Tibial artery (tissue), 4 donors: ENCODE data around the gene GRIN3A.

ENCODE experiments used
- DNase-seq, 2 donors: peaks; one replicate each; pipeline ENCODE4 v3.0.0-alpha.2; 2019
- H3K27ac ChIP-seq, 2 donors: fragments of 200-600 bp; sonication (generic) in 1 of 2; 1 replicate in 1 of 2; 2 replicates in 1 of 2; pipeline ENCODE4 v1.5.1; 2018 to 2019; ENCODE audit warnings: mild to moderate bottlenecking in 1 of 2
- H3K27me3 ChIP-seq, 2 donors: fragments of 200-600 bp; sonication (generic) in 1 of 2; one replicate each; pipeline versions ENCODE4 v1.5.1 to v1.6.0; 2016 to 2019
- H3K36me3 ChIP-seq, 3 donors: fragments of 200-600 bp; sonication (generic) in 2 of 3; one replicate each; pipeline ENCODE4 v1.5.1; 2016 to 2019; ENCODE audit warnings: mild to moderate bottlenecking in 2 of 3
- H3K4me1 ChIP-seq, 4 donors: fragments of 200-600 bp; sonication (generic) in 2 of 4; 1 replicate in 3 of 4; 2 replicates in 1 of 4; pipeline ENCODE4 v1.5.1; 2016 to 2019
- H3K4me3 ChIP-seq, 2 donors: fragments of 200-600 bp; sonication (generic) in 1 of 2; 1 replicate in 1 of 2; 2 replicates in 1 of 2; pipeline ENCODE4 v1.5.1; 2018 to 2019; ENCODE audit warnings: mild to moderate bottlenecking in 2 of 2
- H3K9me3 ChIP-seq, 3 donors: fragments of 200-600 bp; sonication (generic) in 1 of 3; one replicate each; pipeline ENCODE4 v1.5.1; 2016 to 2019
- CTCF ChIP-seq, 2 experiments: fragments of 200-600 bp in 1 of 2; fragments of 450-650 bp in 1 of 2; IDR thresholded peaks; one replicate each; pipeline ENCODE4 v1.5.1; 2017 to 2019; ENCODE audit warnings: antibody characterized with exemption in 2 of 2, mild to moderate bottlenecking in 1 of 2, moderate library complexity in 1 of 2
- intact Hi-C: fragments of 100-400 bp; cut with DNase I; formaldehyde crosslinking; loops from one replicate; pipeline ENCODE4 v1.15.0; 2023; ENCODE audit warnings: low total_unique reads

GRIN3A gene

GRCh38 chr9:101587332-101588043 is 151.0 kb downstream of the GRIN3A start:
- no peak overlapping the region for H3K4me3 ChIP-seq
- intact Hi-C loops = no loop called here
- no peak for TF ChIP-seq CTCF (IDR thresholded peaks at IDR 0.05)
- no peak for DNase-seq
- no peak overlapping the region for H3K27ac ChIP-seq
- H3K27me3 ChIP-seq = no peaks in the 10 kb centered on the region
- no peaks in the 10 kb centered on the region for H3K36me3 ChIP-seq
- no peaks in the 10 kb centered on the region for H3K9me3 ChIP-seq
- no peaks in the 10 kb centered on the region for H3K4me1 ChIP-seq

- intact Hi-C loops = no loop called here
- TF ChIP-seq CTCF (IDR thresholded peaks at IDR 0.05) = no peak
- no peak overlapping the region for H3K27ac ChIP-seq
- H3K36me3 ChIP-seq = no peaks in the 10 kb centered on the region
- no peaks in the 10 kb centered on the region for H3K4me1 ChIP-seq
- H3K4me3 ChIP-seq = no peak overlapping the region
- H3K27me3 ChIP-seq = no peaks in the 10 kb centered on the region
- H3K9me3 ChIP-seq = no peaks in the 10 kb centered on the region
- DNase-seq = no peak
Observed at GRCh38 chr9:101586651-101587050, 151.8 kb downstream of the GRIN3A start.

GRCh38 chr9:101585740-101586139 is 152.7 kb downstream of the GRIN3A start:
- intact Hi-C loops = no loop called here
- no peaks in the 10 kb centered on the region for H3K9me3 ChIP-seq
- DNase-seq = no peak
- H3K36me3 ChIP-seq = no peaks in the 10 kb centered on the region
- H3K27me3 ChIP-seq = no peaks in the 10 kb centered on the region
- no peak for TF ChIP-seq CTCF (IDR thresholded peaks at IDR 0.05)
- no peak overlapping the region for H3K4me3 ChIP-seq
- no peaks in the 10 kb centered on the region for H3K4me1 ChIP-seq
- H3K27ac ChIP-seq = no peak overlapping the region

DNA sequence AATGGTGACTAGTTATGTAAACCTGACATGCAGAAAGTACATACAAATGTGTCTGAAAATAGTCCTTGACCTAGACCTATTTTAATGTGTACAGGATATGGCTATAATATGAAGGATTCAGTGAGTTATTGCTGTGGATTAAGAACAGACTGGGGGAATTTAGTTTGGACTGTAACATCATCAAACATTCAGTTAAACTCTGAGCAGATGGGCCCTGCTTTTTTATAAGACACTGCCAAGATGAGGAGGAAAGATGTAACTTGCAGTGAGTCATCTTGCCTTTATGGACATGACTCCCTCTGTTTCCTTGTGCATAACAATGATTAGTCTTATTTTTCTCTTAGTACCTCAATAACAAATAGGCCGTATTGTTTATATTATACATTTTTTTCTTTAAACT is 155.9 kb downstream of the GRIN3A start:
- Histone ChIP-seq H3K4me1 (no peaks in the 10 kb centered on the region), H3K4me3 (no peak overlapping the region), H3K9me3 (no peaks in the 10 kb centered on the region), H3K27me3 (no peaks in the 10 kb centered on the region), H3K27ac (no peak overlapping the region), H3K36me3 (no peaks in the 10 kb centered on the region)
- DNase-seq = no peak
- TF ChIP-seq CTCF (IDR thresholded peaks at IDR 0.05) = no peak
- intact Hi-C loops = no loop called here

GRCh38 chr9:101579711-101580545 is 158.5 kb downstream of the GRIN3A start:
- intact Hi-C loops = no loop called here
- Histone ChIP-seq H3K36me3 (no peaks in the 10 kb centered on the region), H3K27ac (no peak overlapping the region), H3K4me1 (no peaks in the 10 kb centered on the region), H3K27me3 (no peaks in the 10 kb centered on the region), H3K4me3 (no peak overlapping the region), H3K9me3 (no peaks in the 10 kb centered on the region)
- no peak for TF ChIP-seq CTCF (IDR thresholded peaks at IDR 0.05)
- DNase-seq = no peak
